ENCODE measurements around the gene UBE2G1.

DNA sequence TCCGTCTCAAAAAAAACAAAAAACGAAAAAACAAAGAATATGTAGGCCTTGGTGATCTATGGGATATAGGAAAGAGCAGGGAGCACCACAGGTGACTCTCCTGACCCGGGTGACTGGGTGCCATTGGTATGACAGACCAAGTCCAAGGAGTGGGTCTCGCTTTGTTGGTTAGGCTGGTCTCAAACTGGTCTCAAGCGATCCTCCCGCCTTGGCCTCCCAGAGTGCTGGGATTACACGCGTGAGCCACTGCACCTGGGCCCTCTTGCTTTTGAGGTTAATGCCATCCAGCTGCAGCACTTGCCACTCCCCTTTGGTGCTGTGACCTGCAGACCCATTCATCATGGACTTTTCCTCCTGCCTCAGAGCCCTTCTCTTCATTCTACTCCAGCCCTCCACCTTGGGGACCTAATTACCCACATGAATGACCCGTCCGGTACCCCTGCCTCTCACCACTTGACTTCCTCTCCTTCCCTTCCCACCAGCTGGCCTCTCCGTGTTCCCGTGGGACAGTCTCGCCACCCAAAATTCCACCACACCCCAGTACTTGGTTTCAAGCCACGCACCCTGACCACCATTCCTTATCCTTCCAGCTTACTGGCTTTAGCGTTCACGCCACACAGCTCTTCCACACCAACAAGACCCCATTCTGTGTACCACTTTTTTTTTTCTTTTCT is 3.2 kb upstream of the UBE2G1 start:
- TF ChIP-seq EZH2 (IDR thresholded peaks at IDR 0.05) = no peak
- TF ChIP-seq, protein P1, sequence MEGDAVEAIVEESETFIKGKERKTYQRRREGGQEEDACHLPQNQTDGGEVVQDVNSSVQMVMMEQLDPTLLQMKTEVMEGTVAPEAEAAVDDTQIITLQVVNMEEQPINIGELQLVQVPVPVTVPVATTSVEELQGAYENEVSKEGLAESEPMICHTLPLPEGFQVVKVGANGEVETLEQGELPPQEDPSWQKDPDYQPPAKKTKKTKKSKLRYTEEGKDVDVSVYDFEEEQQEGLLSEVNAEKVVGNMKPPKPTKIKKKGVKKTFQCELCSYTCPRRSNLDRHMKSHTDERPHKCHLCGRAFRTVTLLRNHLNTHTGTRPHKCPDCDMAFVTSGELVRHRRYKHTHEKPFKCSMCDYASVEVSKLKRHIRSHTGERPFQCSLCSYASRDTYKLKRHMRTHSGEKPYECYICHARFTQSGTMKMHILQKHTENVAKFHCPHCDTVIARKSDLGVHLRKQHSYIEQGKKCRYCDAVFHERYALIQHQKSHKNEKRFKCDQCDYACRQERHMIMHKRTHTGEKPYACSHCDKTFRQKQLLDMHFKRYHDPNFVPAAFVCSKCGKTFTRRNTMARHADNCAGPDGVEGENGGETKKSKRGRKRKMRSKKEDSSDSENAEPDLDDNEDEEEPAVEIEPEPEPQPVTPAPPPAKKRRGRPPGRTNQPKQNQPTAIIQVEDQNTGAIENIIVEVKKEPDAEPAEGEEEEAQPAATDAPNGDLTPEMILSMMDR (IDR thresholded peaks at IDR 0.05) = no peak
- TF ChIP-seq EZH2phosphoT487 (IDR thresholded peaks at IDR 0.05) = no peak

Data from neural progenitor cell (in vitro differentiated cells).